ENCODE data around the gene PPP2R5C.

GRCh38 chr14:101736585-101736984 is 24.9 kb upstream of the PPP2R5C start:
- TF ChIP-seq, protein P1, sequence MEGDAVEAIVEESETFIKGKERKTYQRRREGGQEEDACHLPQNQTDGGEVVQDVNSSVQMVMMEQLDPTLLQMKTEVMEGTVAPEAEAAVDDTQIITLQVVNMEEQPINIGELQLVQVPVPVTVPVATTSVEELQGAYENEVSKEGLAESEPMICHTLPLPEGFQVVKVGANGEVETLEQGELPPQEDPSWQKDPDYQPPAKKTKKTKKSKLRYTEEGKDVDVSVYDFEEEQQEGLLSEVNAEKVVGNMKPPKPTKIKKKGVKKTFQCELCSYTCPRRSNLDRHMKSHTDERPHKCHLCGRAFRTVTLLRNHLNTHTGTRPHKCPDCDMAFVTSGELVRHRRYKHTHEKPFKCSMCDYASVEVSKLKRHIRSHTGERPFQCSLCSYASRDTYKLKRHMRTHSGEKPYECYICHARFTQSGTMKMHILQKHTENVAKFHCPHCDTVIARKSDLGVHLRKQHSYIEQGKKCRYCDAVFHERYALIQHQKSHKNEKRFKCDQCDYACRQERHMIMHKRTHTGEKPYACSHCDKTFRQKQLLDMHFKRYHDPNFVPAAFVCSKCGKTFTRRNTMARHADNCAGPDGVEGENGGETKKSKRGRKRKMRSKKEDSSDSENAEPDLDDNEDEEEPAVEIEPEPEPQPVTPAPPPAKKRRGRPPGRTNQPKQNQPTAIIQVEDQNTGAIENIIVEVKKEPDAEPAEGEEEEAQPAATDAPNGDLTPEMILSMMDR (IDR thresholded peaks at IDR 0.05) = no peak
- TF ChIP-seq EP300 (IDR thresholded peaks at IDR 0.05) = no peak
